H1 (cell line): ENCODE results near the gene ZBED1. TPM values are rescaled to one million over a fixed set of nuclear protein-coding genes. Genes with fewer than 3 reads are reported as not detected.
A peak's percentile ranks its signal among the peaks of the same experiment; 100 is the strongest.

ENCODE experiments used
- CTCF ChIA-PET: fragments of 300-600 bp; sonication (Branson Sonifier 250); formaldehyde crosslinking; loops from one replicate; lab custom pipeline; 2021; ENCODE audit not compliant: partially characterized antibody; lab: Charles Lee
- POLR2A ChIA-PET: fragments of 300-600 bp; sonication (Branson Sonifier 250); formaldehyde crosslinking; loops from one replicate; lab custom pipeline; 2021; ENCODE audit warnings: inconsistent platforms; ENCODE audit not compliant: partially characterized antibody; lab: Charles Lee
- DNase-seq, 2 experiments: peaks; one replicate each; pipeline versions ENCODE4 v3.0.0 to v3.0.0-alpha.2; 2010 to 2022; ENCODE audit warnings: low spot score in 2 of 2, low read depth in 1 of 2, mixed read lengths in 1 of 2
- FAIRE-seq: peaks from 2 replicates; lab custom pipeline; 2011; peaks lifted over from hg19 to GRCh38; lab: Jason Lieb, UNC
- H2AFZ ChIP-seq: 2 replicates; pipeline ENCODE4 v1.8.1; 2012; ENCODE audit warnings: low read length, inconsistent platforms
- H2AK5ac ChIP-seq: 2 replicates; pipeline ENCODE4 v1.6.1; 2013; ENCODE audit warnings: low read depth, low read length
- H2BK120ac ChIP-seq: replicated peaks from 2 replicates; pipeline ENCODE3; 2013; ENCODE audit warnings: low read depth, low read length, inconsistent platforms
- H2BK12ac ChIP-seq: 2 replicates; pipeline ENCODE4 v1.6.1; 2013; ENCODE audit warnings: low read depth, low read length
- H2BK15ac ChIP-seq: 2 replicates; pipeline ENCODE4 v1.6.1; 2013; ENCODE audit warnings: low read length
- H2BK20ac ChIP-seq: 2 replicates; pipeline ENCODE4 v1.6.1; 2013; ENCODE audit warnings: low read length
- H2BK5ac ChIP-seq: 2 replicates; pipeline ENCODE4 v1.6.1; 2013; ENCODE audit warnings: low read depth, low read length
- H3K14ac ChIP-seq: 2 replicates; pipeline ENCODE4 v1.6.1; 2013; ENCODE audit warnings: inconsistent platforms; ENCODE audit not compliant: insufficient read length
- H3K18ac ChIP-seq: 2 replicates; pipeline ENCODE4 v1.6.1; 2013; ENCODE audit warnings: low read length; ENCODE audit errors: extremely low read depth
- H3K23ac ChIP-seq: 2 replicates; pipeline ENCODE4 v1.6.1; 2013; ENCODE audit warnings: inconsistent platforms; ENCODE audit not compliant: insufficient read length
- H3K23me2 ChIP-seq: 2 replicates; pipeline ENCODE4 v1.6.1; 2013; ENCODE audit warnings: low read depth, low read length
- H3K27ac ChIP-seq: 2 replicates; pipeline ENCODE4 v1.6.1; 2011; ENCODE audit warnings: low read depth, low read length, inconsistent platforms
- H3K27me3 ChIP-seq, 4 experiments: replicated peaks in 1 of 4; 1 replicate in 1 of 4; 2 replicates in 3 of 4; pipeline versions ENCODE4 v1.6.1 to v1.8.1; 2011 to 2013; ENCODE audit warnings: low read length in 3 of 4, mild to moderate bottlenecking in 3 of 4, inconsistent platforms in 2 of 4, mixed read lengths in 2 of 4, moderate library complexity in 1 of 4; ENCODE audit not compliant: control insufficient read depth in 3 of 4, insufficient read depth in 3 of 4; ENCODE audit errors: extremely low read depth in 1 of 4
- H3K36me3 ChIP-seq, 4 experiments: 2 replicates each; pipeline versions ENCODE4 v1.6.1 to v1.8.1; 2011 to 2013; ENCODE audit warnings: mild to moderate bottlenecking in 4 of 4, low read length in 3 of 4, moderate library complexity in 2 of 4, control low read depth in 1 of 4, inconsistent platforms in 1 of 4; ENCODE audit not compliant: insufficient read depth in 4 of 4, control insufficient read depth in 2 of 4
- H3K4ac ChIP-seq: replicated peaks from 2 replicates; pipeline ENCODE3; 2013; ENCODE audit warnings: low read length, low read depth, mixed read lengths, inconsistent platforms; ENCODE audit not compliant: insufficient read length
- H3K4me1 ChIP-seq, 4 experiments: replicated peaks in 1 of 4; 1 replicate in 1 of 4; 2 replicates in 3 of 4; pipeline versions ENCODE4 v1.6.1 to v1.8.1; 2011 to 2013; ENCODE audit warnings: low read length in 3 of 4, inconsistent platforms in 2 of 4, mixed read lengths in 1 of 4; ENCODE audit not compliant: insufficient read depth in 4 of 4, control insufficient read depth in 3 of 4
- H3K4me2 ChIP-seq, 2 experiments: 2 replicates each; pipeline versions ENCODE4 v1.6.1 to v1.8.1; 2011 to 2013; ENCODE audit warnings: low read depth in 2 of 2, low read length in 2 of 2, control low read depth in 1 of 2, inconsistent platforms in 1 of 2, mild to moderate bottlenecking in 1 of 2; ENCODE audit not compliant: insufficient read depth in 1 of 2
- H3K4me3 ChIP-seq, 4 experiments: fragments of 200-600, 300-600 bp in 1 of 4; sonication (generic), shearing (Covaris generic), sonication (Bioruptor Twin) in 1 of 4; 2 replicates each; pipeline versions ENCODE4 v1.5.1 to v1.8.1; 2011 to 2016; ENCODE audit warnings: low read length in 4 of 4, low read depth in 3 of 4, control low read depth in 2 of 4, inconsistent platforms in 2 of 4, mild to moderate bottlenecking in 2 of 4, mixed read lengths in 1 of 4, moderate library complexity in 1 of 4; ENCODE audit not compliant: insufficient read depth in 2 of 4; ENCODE audit errors: extremely low read depth in 1 of 4
- H3K56ac ChIP-seq: replicated peaks from 2 replicates; pipeline ENCODE3; 2013; ENCODE audit warnings: low read depth, mild to moderate bottlenecking, mixed read lengths, low read length, inconsistent platforms; ENCODE audit not compliant: insufficient read length
- H3K79me1 ChIP-seq: 2 replicates; pipeline ENCODE4 v1.6.1; 2013; ENCODE audit warnings: low read depth, low read length, control low read depth
- H3K79me2 ChIP-seq, 2 experiments: 2 replicates each; pipeline versions ENCODE4 v1.6.1 to v1.8.1; 2012 to 2013; ENCODE audit warnings: low read length in 2 of 2, mild to moderate bottlenecking in 2 of 2, inconsistent platforms in 1 of 2; ENCODE audit not compliant: insufficient read depth in 2 of 2, control insufficient read depth in 1 of 2
- H3K9ac ChIP-seq, 4 experiments: replicated peaks in 1 of 4; 1 replicate in 1 of 4; 2 replicates in 3 of 4; pipeline versions ENCODE4 v1.6.1 to v1.8.1; 2011 to 2013; ENCODE audit warnings: low read depth in 3 of 4, low read length in 3 of 4, control low read depth in 2 of 4, mild to moderate bottlenecking in 2 of 4, moderate library complexity in 2 of 4, inconsistent platforms in 1 of 4; ENCODE audit errors: extremely low read depth in 1 of 4
- H3K9me3 ChIP-seq, 2 experiments: 2 replicates each; pipeline versions ENCODE4 v1.6.1 to v1.8.1; 2012 to 2013; ENCODE audit warnings: mild to moderate bottlenecking in 2 of 2, moderate library complexity in 2 of 2, control low read depth in 1 of 2, inconsistent platforms in 1 of 2, low read depth in 1 of 2, low read length in 1 of 2, mixed read lengths in 1 of 2; ENCODE audit not compliant: insufficient read depth in 2 of 2
- H4K20me1 ChIP-seq, 2 experiments: replicated peaks in 1 of 2; 2 replicates each; pipeline versions ENCODE3 to v1.8.1; 2011 to 2013; ENCODE audit warnings: inconsistent platforms in 2 of 2, low read length in 2 of 2, mild to moderate bottlenecking in 1 of 2; ENCODE audit not compliant: insufficient read depth in 2 of 2, control insufficient read depth in 1 of 2
- H4K5ac ChIP-seq: 2 replicates; pipeline ENCODE4 v1.6.1; 2013; ENCODE audit warnings: low read length, low read depth, mixed read lengths, inconsistent platforms; ENCODE audit not compliant: insufficient read length
- H4K8ac ChIP-seq: 2 replicates; pipeline ENCODE4 v1.8.0; 2013; ENCODE audit warnings: mild to moderate bottlenecking, moderate library complexity, low read length, inconsistent platforms; ENCODE audit not compliant: insufficient read depth; ENCODE audit errors: extremely low read depth
- H4K91ac ChIP-seq: replicated peaks from 2 replicates; pipeline ENCODE3; 2013; ENCODE audit warnings: low read length, mixed read lengths, inconsistent platforms; ENCODE audit not compliant: insufficient read length
- BCL11A ChIP-seq, 2 experiments: IDR thresholded peaks; one replicate each; pipeline ENCODE4 v1.6.1; 2011; ENCODE audit warnings: low read depth in 2 of 2, low read length in 2 of 2, mild to moderate bottlenecking in 2 of 2
- PHF8 ChIP-seq: fragments of 200-600 bp; sonication (generic); conservative IDR thresholded peaks from 2 replicates; pipeline ENCODE4 v1.7.1; 2012; ENCODE audit warnings: low read depth, mild to moderate bottlenecking, inconsistent platforms, low read length, moderate library complexity
- POLR2A ChIP-seq, 2 experiments: IDR thresholded peaks; 1 replicate in 1 of 2; 2 replicates in 1 of 2; pipeline ENCODE4 v1.6.1; 2011; ENCODE audit warnings: low read depth in 2 of 2, low read length in 2 of 2, mild to moderate bottlenecking in 2 of 2; ENCODE audit errors: control extremely low read depth in 1 of 2
- POU5F1 ChIP-seq: IDR thresholded peaks from 2 replicates; pipeline ENCODE4 v1.6.1; 2011; ENCODE audit warnings: low read depth, mild to moderate bottlenecking, low read length, moderate library complexity
- RAD21 ChIP-seq, 2 experiments: IDR thresholded peaks in 1 of 2; conservative IDR thresholded peaks in 1 of 2; 2 replicates each; pipeline ENCODE4 v1.6.1; 2011; ENCODE audit warnings: low read depth in 2 of 2, low read length in 2 of 2, improper control_type of control experiment in 1 of 2, inconsistent platforms in 1 of 2, mild to moderate bottlenecking in 1 of 2, moderate library complexity in 1 of 2
- SIX5 ChIP-seq: IDR thresholded peaks from 2 replicates; pipeline ENCODE4 v1.6.1; 2011; ENCODE audit warnings: mild to moderate bottlenecking, low read depth, low read length
- WGBS, 2 experiments: shearing (Covaris generic) in 1 of 2; methylation state at CpG; one replicate each; pipeline versions ENCODE4 v1.1.6 to v1.1.7; 2013 to 2015; ENCODE audit warnings: low lambda C conversion rate in 2 of 2, mixed read lengths in 2 of 2, inconsistent platforms in 1 of 2, low coverage in 1 of 2, missing lambda C conversion rate in 1 of 2; ENCODE audit not compliant: insufficient replicate concordance in 2 of 2, insufficient coverage in 1 of 2, insufficient read length in 1 of 2; ENCODE audit errors: extremely low coverage in 1 of 2, missing lambda C conversion rate in 1 of 2; 5-methylcytosine and 5-hydroxymethylcytosine counted together
- polyA plus RNA-seq, 7 experiments: library from polyadenylated mRNA; depleted of rRNA in 3 of 7; stranded (reverse) in 5 of 7; unstranded in 2 of 7; fragments of >200 nt in 5 of 7; fragments of 200-250 nt in 2 of 7; gene quantifications; 1 replicate in 5 of 7; 2 replicates in 1 of 7; 4 replicates in 1 of 7; pipeline versions ENCODE4 v1.2.1 to v1.2.3, GENCODE V29; 2011 to 2013; ENCODE audit warnings: missing spikeins in 2 of 7, mixed read lengths in 2 of 7
- total RNA-seq: library from RNA; stranded (reverse); fragmentation: NEBNext Ultra II Directional; extraction: Animal tissue kit (Norgen Biotek cat#: 25700); gene quantifications from 2 replicates; pipeline ENCODE4 v1.2.1, GENCODE V29; 2021

Gene ZBED1
- total and polyA plus RNA-seq, 2 of the 8 experiments (the other 6 are each of a cell fraction or from before 2014, with no cell fraction given) = 28.5 to 45.8 TPM

GRCh38 chrX:2513121-2513664 is 12.4 kb upstream of the ZBED1 start:
- Histone ChIP-seq H3K4me1 (no peaks in the 10 kb centered on the region), H2BK12ac (no peak overlapping the region), H2AK5ac (no peak overlapping the region), H2BK120ac (no peak overlapping the region), H3K79me2 (no peaks in the 10 kb centered on the region), H4K8ac (no peak overlapping the region), H2BK5ac (no peak overlapping the region), H3K4ac (no peak overlapping the region), H3K9ac (no peak overlapping the region), H3K56ac (no peak overlapping the region), H3K9me3 (no peaks in the 10 kb centered on the region), H3K18ac (peak overlapping the region; percentile 32; the same call in 1 of the 2 replicates), H3K23me2 (no peaks in the 10 kb centered on the region; the same call in 1 of the 2 replicates), H3K14ac (no peak overlapping the region), H3K23ac (no peak overlapping the region), H3K79me1 (no peaks in the 10 kb centered on the region), H4K5ac (no peak overlapping the region), H3K27ac (no peak overlapping the region), H3K4me3 (no peak overlapping the region), H4K91ac (no peak overlapping the region), H3K27me3 (no peaks in the 10 kb centered on the region), H3K4me2 (no peak overlapping the region; a peak in 1 of 4 replicates), H3K36me3 (no peaks in the 10 kb centered on the region), H2BK20ac (no peak overlapping the region), H2AFZ (0 out of 2 replicates have a peak overlapping the region, but pooled peaks have one; percentile 15), H4K20me1 (no peaks in the 10 kb centered on the region), H2BK15ac (no peak overlapping the region)
- ChIA-PET POLR2A (no interaction called here), CTCF (no interaction called here)
- TF ChIP-seq POU5F1 = no peak
- no peak for TF ChIP-seq POLR2A (IDR thresholded peaks at IDR 0.05; ENCODE audit: control extremely low read depth in 1 of 2, low read depth in 2 of 2, low read length in 2 of 2)
- TF ChIP-seq RAD21 (IDR thresholded peaks at IDR 0.05 in 1 of 2, conservative IDR thresholded peaks at IDR 0.05 in 1 of 2; ENCODE audit: low read depth in 2 of 2, low read length in 2 of 2) = no peak
- no peak for TF ChIP-seq SIX5
- no peak for TF ChIP-seq BCL11A (IDR thresholded peaks at IDR 0.05; ENCODE audit: low read depth in 2 of 2, low read length in 2 of 2)
- TF ChIP-seq PHF8 = no peak
- 87% methylated on average over 6 of the region's 6 CpGs; no CpG with 5 or more reads in 1 of the 2 experiments for WGBS, 2 experiments
- FAIRE-seq (no peak), DNase-seq (no peak)
